Breast epithelium (tissue), 4 donors: ENCODE data around the gene TM2D3. TPM values are rescaled to one million over a fixed set of nuclear protein-coding genes. Genes with fewer than 3 reads are reported as not detected.
"Not testable (repeated sequence)": the region's sequence is repeated elsewhere in the genome, so short reads cannot be mapped to it uniquely, and the experiment has no call there.

ENCODE experiments used
- DNase-seq, 2 donors: peaks; one replicate each; pipeline ENCODE4 v3.0.0-alpha.2; 2019; ENCODE audit warnings: low spot score in 2 of 2
- H3K27ac ChIP-seq, 2 donors: fragments of 200-600 bp; sonication (generic) in 1 of 2; one replicate each; pipeline ENCODE4 v1.5.1; 2016 to 2019; ENCODE audit warnings: mild to moderate bottlenecking in 1 of 2
- H3K27me3 ChIP-seq, 2 donors: fragments of 200-600 bp; sonication (generic) in 1 of 2; one replicate each; pipeline versions ENCODE4 v1.5.1 to v1.6.0; 2017 to 2019; ENCODE audit warnings: control low read depth in 1 of 2, mild to moderate bottlenecking in 1 of 2
- H3K36me3 ChIP-seq: fragments of 200-600 bp; one replicate; pipeline ENCODE4 v1.5.1; 2019
- H3K4me1 ChIP-seq, 2 donors: fragments of 200-600 bp; sonication (generic); one replicate each; pipeline ENCODE4 v1.5.1; 2016 to 2019; ENCODE audit warnings: control low read depth in 1 of 2
- H3K4me3 ChIP-seq, 3 donors: fragments of 200-600 bp; sonication (generic); 1 replicate in 2 of 3; 2 replicates in 1 of 3; pipeline ENCODE4 v1.5.1; 2016 to 2019; ENCODE audit warnings: mild to moderate bottlenecking in 3 of 3, moderate library complexity in 2 of 3
- H3K9me3 ChIP-seq, 2 donors: fragments of 200-600 bp; sonication (generic) in 1 of 2; one replicate each; pipeline ENCODE4 v1.5.1; 2016 to 2019; ENCODE audit warnings: control low read depth in 1 of 2
- POLR2A ChIP-seq: fragments of 450-650 bp; IDR thresholded peaks from one replicate; pipeline ENCODE4 v1.6.1; 2016; ENCODE audit warnings: antibody characterized with exemption, mild to moderate bottlenecking, moderate library complexity
- POLR2AphosphoS5 ChIP-seq, 3 donors: sonication (generic); formaldehyde crosslinking; IDR thresholded peaks; one replicate each; pipeline ENCODE4 v1.6.1; 2017; ENCODE audit warnings: antibody characterized with exemption in 3 of 3
- intact Hi-C: fragments of 100-400 bp; cut with DNase I; formaldehyde crosslinking; loops from one replicate; pipeline ENCODE4 v1.15.1; 2023; ENCODE audit warnings: low total_unique reads
- total RNA-seq, 3 donors: library from RNA; depleted of rRNA; stranded (reverse); fragments of >200 nt; gene quantifications; one replicate each; pipeline ENCODE4 v1.1.0, GENCODE V29; 2016
- TF ChIP-seq, protein P1 (sequence below), 3 donors: fragments of 450-650 bp; IDR thresholded peaks; one replicate each; pipeline ENCODE4 v1.5.1; 2016 to 2017; ENCODE audit warnings: antibody characterized with exemption in 3 of 3, mild to moderate bottlenecking in 3 of 3, moderate library complexity in 3 of 3

Gene TM2D3
- total RNA-seq, 3 donors from 2014 or later = 40.3 to 49.8 (median 46.2) TPM

DNA sequence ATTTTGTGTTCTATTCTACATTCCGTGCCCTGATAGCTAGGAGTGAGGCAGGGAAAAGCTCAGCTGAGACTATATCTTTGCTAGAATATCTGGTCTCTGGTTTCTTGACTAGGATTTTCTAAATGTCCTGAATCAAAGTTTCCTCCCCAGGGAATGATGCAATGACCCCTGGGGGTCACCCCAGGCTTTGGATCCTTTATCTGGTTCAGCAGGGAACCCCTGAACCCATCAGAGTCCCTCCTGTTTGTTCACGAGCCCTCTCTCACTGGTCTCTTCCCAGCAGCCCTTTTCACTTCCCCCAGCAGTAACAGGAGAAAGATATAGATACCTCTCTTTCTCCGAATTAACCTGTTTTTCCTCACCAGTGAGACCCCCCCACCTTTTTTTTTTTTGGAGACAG, 14.3 kb downstream of the TM2D3 start:
- no peaks in the 10 kb centered on the region for H3K4me1 ChIP-seq
- DNase-seq = no peak
- intact Hi-C loops = no loop called here
- no peak for TF ChIP-seq POLR2AphosphoS5 (IDR thresholded peaks at IDR 0.05)
- no peak for TF ChIP-seq POLR2A
- TF ChIP-seq, protein P1, sequence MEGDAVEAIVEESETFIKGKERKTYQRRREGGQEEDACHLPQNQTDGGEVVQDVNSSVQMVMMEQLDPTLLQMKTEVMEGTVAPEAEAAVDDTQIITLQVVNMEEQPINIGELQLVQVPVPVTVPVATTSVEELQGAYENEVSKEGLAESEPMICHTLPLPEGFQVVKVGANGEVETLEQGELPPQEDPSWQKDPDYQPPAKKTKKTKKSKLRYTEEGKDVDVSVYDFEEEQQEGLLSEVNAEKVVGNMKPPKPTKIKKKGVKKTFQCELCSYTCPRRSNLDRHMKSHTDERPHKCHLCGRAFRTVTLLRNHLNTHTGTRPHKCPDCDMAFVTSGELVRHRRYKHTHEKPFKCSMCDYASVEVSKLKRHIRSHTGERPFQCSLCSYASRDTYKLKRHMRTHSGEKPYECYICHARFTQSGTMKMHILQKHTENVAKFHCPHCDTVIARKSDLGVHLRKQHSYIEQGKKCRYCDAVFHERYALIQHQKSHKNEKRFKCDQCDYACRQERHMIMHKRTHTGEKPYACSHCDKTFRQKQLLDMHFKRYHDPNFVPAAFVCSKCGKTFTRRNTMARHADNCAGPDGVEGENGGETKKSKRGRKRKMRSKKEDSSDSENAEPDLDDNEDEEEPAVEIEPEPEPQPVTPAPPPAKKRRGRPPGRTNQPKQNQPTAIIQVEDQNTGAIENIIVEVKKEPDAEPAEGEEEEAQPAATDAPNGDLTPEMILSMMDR (IDR thresholded peaks at IDR 0.05) = no peak
- H3K36me3 ChIP-seq = no peaks in the 10 kb centered on the region
- H3K27ac ChIP-seq = no peak overlapping the region
- H3K4me3 ChIP-seq = no peak overlapping the region
- no peaks in the 10 kb centered on the region for H3K27me3 ChIP-seq
- no peaks in the 10 kb centered on the region for H3K9me3 ChIP-seq

DNA sequence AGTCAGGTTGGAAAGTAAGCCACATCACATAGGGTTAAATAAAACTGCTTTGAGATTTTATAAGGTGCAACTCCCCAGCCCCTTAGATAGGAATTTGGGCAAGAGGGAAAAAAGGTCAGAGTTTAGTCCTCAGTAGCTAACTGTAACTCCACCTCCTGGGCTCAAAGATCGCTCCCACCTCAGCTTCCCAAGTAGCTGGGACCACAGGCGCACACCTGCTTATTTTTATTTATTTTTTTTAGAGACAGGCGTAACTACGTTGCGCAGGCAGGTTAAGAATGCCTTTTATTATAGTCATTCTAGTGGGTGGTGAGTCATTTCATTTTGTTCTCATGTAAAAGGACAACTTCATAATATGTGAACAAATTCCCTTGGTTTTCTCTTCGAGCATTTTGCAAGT, 14.7 kb downstream of the TM2D3 start:
- Histone ChIP-seq H3K27me3 (no peaks in the 10 kb centered on the region), H3K4me1 (no peaks in the 10 kb centered on the region), H3K36me3 (no peaks in the 10 kb centered on the region), H3K9me3 (no peaks in the 10 kb centered on the region), H3K4me3 (no peak overlapping the region), H3K27ac (no peak overlapping the region)
- TF ChIP-seq, protein P1 (IDR thresholded peaks at IDR 0.05) = no peak
- TF ChIP-seq POLR2AphosphoS5 (IDR thresholded peaks at IDR 0.05) (no peak), POLR2A (no peak)
- no peak for DNase-seq
- intact Hi-C loops = no loop called here

DNA sequence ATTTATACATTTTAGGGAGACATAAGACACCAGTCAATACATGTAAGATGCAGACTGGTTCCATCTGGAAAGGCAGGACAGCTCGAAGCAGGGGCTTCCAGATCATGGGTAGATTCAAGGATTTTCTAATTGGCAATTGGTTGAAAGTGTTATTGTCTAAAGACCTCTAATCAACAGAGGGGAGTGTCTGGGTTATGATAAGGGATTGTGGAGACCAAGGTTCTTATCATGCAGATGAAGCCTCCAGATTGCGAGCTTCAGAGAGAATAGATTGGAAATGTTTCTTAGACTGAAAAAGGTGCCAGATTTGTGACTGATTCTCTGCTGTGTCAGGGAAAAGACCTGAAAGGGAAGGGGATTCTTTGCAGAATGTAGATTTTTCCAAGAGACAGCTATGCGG, 15.1 kb downstream of the TM2D3 start:
- Histone ChIP-seq H3K27me3 (no peaks in the 10 kb centered on the region), H3K4me1 (no peaks in the 10 kb centered on the region), H3K36me3 (no peaks in the 10 kb centered on the region), H3K4me3 (no peak overlapping the region), H3K9me3 (no peaks in the 10 kb centered on the region), H3K27ac (no peak overlapping the region)
- TF ChIP-seq, protein P1 (IDR thresholded peaks at IDR 0.05) = no peak
- TF ChIP-seq POLR2A (no peak), POLR2AphosphoS5 (IDR thresholded peaks at IDR 0.05) (no peak)
- intact Hi-C loops = no loop called here
- no peak for DNase-seq

DNA sequence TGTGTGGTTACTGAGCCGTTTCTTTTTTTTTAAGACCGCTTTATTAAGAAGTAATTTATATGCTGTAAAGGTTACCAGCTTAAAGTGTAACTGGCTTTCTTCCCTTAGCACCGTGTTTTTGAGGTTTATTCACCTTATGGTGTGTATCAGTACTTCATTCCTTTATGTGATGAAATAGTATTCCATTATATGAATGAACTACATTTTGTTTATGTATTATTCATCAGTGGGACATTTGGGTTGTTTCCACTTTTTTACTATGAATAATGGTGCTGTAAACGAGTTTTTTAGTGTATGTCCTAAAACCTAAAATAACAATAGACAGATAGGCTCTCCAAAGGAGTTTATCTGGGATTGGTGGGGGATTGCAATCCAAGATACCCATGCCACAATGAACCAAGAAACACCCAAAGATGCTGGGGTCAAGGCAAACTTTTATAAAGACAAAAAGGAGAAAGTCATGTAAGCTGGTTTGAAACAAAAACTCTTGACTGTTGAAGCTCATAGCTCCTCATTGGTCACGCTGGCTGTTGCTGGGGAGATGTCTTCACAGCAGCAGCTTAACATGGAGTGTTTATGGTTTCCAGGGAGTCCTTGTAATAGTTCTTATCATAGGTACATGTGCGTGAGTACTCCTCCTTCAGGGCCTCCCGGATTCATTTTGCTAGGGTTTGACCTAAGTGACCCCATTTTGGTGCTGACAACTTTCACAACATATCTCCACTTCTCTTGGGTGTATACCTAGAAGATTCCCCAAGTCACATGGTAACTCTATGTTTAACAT, 16.0 kb downstream of the TM2D3 start:
- Histone ChIP-seq H3K4me3 (no peak overlapping the region), H3K36me3 (no peaks in the 10 kb centered on the region), H3K9me3 (no peaks in the 10 kb centered on the region), H3K4me1 (no peaks in the 10 kb centered on the region), H3K27me3 (no peaks in the 10 kb centered on the region), H3K27ac (no peak overlapping the region)
- intact Hi-C loops = no loop called here
- no peak for DNase-seq
- TF ChIP-seq POLR2AphosphoS5 (IDR thresholded peaks at IDR 0.05) = no peak
- no peak for TF ChIP-seq POLR2A

DNA sequence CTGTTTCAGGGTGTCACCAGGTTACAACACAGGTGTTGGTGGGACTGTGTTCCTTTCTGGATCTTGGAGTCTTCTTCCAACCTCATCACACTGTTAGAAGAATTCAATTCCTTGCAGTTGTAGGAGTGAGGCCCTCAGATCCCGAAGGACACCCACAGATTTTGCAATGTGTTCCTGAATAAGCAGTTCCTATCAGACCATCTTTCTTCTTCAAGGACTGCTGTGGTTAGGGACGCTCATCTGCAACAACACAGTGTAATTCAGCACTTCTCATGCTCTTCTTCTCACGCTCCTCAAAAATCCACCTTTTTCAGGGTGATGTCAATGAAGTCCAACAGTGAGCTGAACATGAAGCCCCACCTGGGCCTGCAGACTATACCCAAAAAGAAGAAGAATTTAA, 18.8 kb downstream of the TM2D3 start:
- Histone ChIP-seq H3K27ac (no peak overlapping the region), H3K36me3 (no peaks in the 10 kb centered on the region), H3K9me3 (no peaks in the 10 kb centered on the region), H3K27me3 (no peaks in the 10 kb centered on the region), H3K4me3 (no peak overlapping the region), H3K4me1 (no peaks in the 10 kb centered on the region)
- DNase-seq = no peak
- no peak for TF ChIP-seq POLR2AphosphoS5 (IDR thresholded peaks at IDR 0.05)
- intact Hi-C loops = no loop called here

DNA sequence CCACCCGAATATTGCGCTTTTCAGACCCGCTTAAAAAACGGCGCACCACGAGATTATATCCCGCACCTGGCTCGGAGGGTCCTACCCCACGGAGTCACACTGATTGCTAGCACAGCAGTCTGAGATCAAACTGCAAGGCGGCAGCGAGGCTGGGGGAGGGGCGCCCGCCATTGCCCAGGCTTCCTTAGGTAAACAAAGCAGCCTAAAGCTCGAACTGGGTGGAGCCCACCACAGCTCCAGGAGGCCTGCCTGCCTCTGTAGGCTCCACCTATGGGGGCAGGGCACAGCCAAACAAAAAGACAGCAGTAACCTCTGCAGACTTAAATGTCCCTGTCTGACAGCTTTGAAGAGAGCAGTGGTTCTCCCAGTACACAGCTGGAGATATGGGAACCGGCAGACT, 25.5 kb downstream of the TM2D3 start:
- H3K36me3 ChIP-seq, H3K27me3 ChIP-seq, DNase-seq, H3K4me3 ChIP-seq, intact Hi-C loops, H3K4me1 ChIP-seq, H3K27ac ChIP-seq, H3K9me3 ChIP-seq: not testable (repeated sequence)
